Adipose tissue (tissue), 3 donors: ENCODE data around the gene DEPDC1B. TPM values are rescaled to one million over a fixed set of nuclear protein-coding genes. Genes with fewer than 3 reads are reported as not detected.
"Not testable (repeated sequence)": the region's sequence is repeated elsewhere in the genome, so short reads cannot be mapped to it uniquely, and the experiment has no call there.

ENCODE experiments used
- H3K27ac ChIP-seq: one replicate; pipeline ENCODE4 v1.5.1; 2013; ENCODE audit warnings: low read depth, low read length
- WGBS, 3 donors: extraction: QIAGEN DNeasy Blood & Tissue Kit; methylation state at CpG; one replicate each; pipeline ENCODE4 v1.1.7; 2013; 5-methylcytosine and 5-hydroxymethylcytosine counted together
- polyA plus RNA-seq, 3 donors: library from polyadenylated mRNA; stranded (reverse); fragments of 200-250 nt; gene quantifications; one replicate each; pipeline ENCODE4 v1.2.3, GENCODE V29; 2013
- donor health status: healthy with polysubstance abuse.
- donor health status: Bipolar disorder and iron deficiency.
- donor health status: healthy.

DEPDC1B gene, protein sequence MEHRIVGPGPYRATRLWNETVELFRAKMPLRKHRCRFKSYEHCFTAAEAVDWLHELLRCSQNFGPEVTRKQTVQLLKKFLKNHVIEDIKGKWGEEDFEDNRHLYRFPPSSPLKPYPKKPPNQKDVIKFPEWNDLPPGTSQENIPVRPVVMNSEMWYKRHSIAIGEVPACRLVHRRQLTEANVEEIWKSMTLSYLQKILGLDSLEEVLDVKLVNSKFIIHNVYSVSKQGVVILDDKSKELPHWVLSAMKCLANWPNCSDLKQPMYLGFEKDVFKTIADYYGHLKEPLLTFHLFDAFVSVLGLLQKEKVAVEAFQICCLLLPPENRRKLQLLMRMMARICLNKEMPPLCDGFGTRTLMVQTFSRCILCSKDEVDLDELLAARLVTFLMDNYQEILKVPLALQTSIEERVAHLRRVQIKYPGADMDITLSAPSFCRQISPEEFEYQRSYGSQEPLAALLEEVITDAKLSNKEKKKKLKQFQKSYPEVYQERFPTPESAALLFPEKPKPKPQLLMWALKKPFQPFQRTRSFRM
- polyA plus RNA-seq: under 1 TPM; 0.15 to 0.34 (median 0.22) TPM

DNA sequence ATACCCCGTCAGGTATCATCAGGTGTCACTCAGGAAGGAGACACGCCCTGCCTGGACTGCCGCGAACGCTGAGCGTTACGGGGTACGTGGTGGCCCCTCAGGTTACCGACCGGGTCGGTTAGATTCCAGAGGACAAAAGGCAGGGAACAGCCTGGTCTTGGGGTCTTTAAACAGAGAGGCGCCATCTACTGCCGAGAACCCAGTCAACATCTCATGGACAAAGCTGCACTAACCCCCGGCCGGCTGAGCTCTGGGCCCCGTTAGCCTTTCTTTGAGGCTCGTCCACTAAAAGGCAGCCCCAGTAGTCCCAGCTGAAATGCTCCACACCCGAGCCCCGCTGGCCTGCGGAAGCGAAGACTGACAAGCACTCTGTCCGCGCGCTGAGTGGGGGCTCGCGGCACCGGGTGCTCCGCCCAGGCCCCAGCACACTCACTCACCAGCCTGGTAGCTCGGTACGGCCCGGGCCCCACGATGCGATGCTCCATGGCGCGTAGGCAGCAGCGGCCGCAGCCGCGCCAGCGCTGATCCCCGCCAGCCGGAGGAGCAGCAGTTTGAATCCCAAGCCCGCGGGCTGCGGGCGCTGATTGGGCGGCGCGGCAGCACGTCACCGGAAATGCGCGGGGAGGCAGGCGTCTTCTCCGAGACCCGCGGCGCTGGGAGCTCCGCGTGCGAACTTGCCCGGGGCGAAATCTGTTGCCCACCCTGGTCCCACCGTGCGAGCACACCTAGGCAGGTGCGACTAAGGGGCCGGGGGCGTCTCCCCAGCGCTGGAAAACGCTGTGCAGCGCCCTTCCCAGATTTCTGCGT lies at the start of gene DEPDC1B:
Gene DEPDC1B, minus strand, starts transcription at position 558 of the 807 bp plus-strand sequence. Its CDS starts 73 bp downstream, at position 485.
- peak within 1 kb of the TSS; percentile 17 for H3K27ac ChIP-seq
- WGBS, 3 donors: 0% methylated on average over 72 of the region's 72 CpGs

DNA sequence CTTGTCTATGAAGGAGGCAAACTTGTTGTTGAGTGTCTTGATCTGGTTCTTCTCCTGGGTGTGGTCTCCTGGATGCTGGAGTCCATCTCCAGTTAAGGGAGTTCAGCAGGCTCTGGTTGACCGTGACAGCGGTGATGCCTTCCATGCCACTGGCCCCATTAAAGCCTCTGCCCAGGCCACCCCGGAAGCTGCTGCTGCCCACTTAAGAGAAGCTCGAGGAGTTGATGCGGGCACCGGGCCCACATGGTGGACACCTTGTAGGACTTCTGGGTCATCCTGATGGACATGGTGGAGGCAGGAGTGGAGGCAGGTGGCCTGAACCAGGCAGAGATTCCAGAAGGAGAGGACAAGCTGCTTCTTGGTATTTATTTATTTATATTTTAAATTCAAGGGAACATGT lies 44.7 kb upstream of the DEPDC1B start:
- no peak overlapping the region for H3K27ac ChIP-seq
- 95 to 99% (median 97%) methylated on average over 6 of the region's 6 CpGs for WGBS, 3 donors

DNA sequence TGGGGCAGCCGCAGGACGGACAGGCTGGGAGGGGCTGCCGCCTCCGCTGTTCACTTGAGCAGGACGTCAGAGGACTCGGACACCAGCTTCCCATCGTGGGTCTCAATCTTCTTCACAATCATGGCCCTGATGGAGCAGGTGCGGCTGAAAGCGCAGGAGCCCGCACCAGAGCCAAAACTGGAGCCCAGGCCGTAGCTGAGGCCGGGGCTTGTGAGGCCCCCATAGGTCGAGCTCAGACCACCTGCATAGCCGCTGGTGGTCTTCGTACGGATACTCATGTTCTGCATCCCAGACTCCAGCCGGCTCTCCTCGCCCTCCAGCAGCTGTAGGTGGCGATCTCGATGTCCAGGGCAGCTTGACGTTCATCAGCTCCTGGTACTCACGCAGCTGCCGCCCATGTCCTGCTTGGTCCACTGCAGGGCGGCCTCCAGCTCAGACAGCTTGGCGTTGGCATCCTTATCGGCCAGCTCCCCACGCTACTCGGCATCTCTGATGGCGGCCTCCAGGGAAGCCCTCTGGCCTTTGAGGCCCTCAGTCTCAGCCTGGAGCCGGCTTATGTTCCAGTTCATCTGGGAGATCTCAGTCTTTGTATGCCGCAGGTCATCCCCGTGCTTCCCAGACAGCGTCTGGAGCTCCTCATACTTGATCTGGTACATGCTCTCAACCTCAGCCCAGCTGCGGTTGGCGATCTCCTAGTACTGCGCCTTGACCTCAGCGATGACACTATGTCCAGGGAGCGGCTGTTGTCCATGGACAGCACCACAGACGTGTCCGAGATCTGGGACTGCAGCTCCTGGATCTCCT lies 43.7 kb upstream of the DEPDC1B start:
- H3K27ac ChIP-seq: no peak overlapping the region
- WGBS, 3 donors: 94 to 96% (median 95%) methylated on average over 40 of the region's 40 CpGs

DNA sequence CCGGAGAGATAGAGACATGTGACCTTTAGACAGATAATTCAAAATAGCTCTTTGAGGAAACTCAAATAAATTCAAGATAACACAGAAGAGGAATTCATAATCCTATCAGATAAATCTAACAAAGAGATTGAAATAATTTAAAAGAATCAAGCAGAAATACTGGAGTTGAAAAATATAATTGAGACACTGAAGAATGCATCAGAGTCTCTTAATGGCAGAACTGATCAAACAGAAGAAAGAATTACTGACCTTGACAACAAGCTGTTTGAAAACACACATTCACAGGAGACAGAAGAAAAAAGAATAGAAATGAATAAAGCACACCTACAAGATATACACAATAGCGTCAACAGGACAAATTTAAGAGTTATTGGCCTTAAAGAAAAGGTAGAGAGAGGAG lies 40.4 kb upstream of the DEPDC1B start:
- 92 to 97% (median 92%) methylated on average over 2 of the region's 2 CpGs for WGBS, 3 donors

DNA sequence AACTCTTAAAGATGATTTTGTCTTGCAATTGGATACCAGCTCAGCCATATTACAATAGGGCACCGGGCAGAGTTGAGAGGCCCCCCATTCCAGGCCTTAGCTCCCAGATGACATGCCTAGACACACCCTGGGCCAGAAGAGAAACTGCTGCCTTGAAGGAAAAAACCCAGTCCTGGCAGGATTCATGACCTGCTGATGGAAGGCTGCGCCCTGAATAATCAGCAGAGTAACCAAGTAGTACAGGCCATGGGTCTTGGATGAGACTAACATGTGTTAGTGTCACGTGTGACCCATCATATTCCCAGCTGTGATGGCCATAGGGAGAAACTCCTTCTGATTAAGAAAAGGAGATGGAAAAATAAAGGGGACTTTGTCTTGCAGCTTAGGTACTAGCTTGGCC lies 39.0 kb upstream of the DEPDC1B start:
- no peak overlapping the region for H3K27ac ChIP-seq
- WGBS, 3 donors: 52 to 82% (median 73%) methylated on average over 3 of the region's 3 CpGs

More for the DNA sequence above, 40.4 kb upstream of the DEPDC1B start:
- no peak overlapping the region for H3K27ac ChIP-seq

DNA sequence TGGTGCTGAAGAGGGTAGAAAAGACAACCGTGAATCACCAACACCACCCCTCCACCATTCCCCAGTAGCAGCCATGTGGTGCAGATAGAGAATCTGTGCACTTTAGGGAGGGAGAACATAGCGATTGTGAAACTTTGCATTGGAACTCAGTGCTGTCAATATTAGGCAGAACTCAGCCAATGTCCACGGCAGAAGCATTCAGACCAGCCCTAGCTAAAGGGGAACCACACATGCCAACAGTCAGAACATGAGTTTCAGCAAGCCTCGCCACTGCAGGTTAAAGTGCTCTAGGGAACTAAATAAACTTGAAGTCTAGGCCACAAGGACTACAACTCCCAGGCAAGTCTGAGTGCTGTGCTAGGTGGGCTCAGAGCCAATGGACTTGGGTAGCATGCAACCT lies 38.5 kb upstream of the DEPDC1B start:
- 75 to 84% (median 79%) methylated on average over 4 of the region's 4 CpGs for WGBS, 3 donors
- no peak overlapping the region for H3K27ac ChIP-seq

DNA sequence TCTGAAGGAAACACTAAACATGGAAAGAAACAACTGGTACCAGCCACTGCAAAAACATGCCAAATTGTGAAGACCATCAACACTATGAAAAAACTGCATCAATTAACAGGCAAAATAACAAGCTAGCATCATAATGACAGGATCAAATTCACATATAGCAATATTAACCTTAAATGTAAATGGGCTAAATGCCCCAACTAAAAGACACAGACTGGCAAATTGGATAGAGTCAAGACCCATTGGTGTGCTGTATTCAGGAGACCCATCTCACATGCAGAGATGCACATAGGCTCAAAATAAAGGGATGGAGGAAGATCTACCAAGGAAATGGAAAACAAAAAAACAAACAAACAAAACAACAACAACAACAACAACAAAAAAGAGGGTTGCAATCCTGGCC lies 30.9 kb upstream of the DEPDC1B start:
- not testable (repeated sequence) for H3K27ac ChIP-seq

DNA sequence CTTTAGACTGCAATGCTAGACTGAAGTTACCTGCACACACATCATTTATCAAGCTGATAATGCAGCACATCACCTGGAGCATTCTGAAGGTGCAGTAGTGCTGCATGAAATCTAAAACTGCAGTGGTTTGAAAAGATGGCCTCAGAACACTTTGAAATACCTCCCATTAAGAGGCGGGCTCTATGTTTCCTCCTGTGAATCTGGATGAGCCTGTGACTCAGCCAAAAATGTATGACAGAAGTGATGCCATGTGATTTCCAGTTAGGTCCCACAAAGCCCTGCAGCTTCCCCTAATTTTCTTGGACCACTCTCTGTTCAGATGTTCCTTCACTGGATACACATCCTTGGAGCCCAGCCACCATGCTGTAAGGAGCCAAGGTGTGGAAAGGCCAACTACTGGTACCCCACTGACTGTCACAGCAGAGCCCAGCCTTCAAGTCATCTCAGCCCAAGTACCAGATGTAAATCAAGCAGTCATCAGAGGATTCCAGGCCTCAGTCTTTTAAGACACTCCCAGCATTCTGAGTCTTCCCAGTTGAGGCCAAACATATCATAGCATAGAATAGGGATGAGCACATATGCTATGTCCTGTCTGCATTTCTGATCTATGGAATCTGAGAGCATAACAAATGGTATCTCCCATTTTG lies 27.2 kb upstream of the DEPDC1B start:
- H3K27ac ChIP-seq: no peak overlapping the region
- 74 to 83% (median 80%) methylated on average over 1 of the region's 1 CpG for WGBS, 3 donors

DNA sequence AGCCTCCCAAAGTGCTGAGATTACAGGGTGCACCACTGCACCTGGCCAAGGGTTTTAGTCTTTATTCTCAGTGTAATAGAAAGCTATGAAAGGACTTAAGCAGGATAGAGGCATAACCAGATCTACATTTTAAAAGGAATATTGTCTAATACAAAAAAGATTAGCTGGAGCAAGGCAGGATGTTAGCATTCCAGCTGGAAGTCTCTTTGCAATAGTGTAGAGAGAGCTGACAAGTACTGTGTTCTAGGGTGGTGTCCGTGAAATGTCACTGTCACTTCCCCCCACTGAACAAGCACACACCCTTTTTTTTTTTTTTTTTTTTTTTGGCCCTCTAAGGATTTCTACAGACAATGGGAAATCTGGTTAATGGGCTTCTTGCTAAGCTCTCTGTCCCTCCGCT lies 24.2 kb upstream of the DEPDC1B start:
- no peak overlapping the region for H3K27ac ChIP-seq
- WGBS, 3 donors: 62 to 80% (median 68%) methylated on average over 2 of the region's 2 CpGs

DNA sequence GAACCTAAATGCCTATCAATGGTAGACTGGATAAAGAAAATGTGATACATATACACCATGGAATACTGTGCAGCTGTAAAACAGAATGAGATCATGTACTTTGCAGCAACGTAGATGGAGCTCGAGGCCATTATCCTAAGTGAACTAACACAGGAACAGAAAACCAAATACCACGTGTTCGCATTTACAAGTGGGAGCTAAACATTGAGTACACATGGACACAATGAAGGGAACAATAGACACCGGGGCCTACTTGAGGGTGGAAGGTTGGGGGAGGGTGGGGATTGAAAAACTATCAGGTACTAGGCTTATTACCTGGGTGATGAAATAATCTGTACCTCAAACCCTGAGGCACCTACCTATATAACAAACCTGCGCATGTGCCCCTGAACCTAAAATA lies 22.4 kb upstream of the DEPDC1B start:
- WGBS, 3 donors: 60 to 80% (median 75%) methylated on average over 6 of the region's 6 CpGs
- H3K27ac ChIP-seq: no peak overlapping the region

DNA sequence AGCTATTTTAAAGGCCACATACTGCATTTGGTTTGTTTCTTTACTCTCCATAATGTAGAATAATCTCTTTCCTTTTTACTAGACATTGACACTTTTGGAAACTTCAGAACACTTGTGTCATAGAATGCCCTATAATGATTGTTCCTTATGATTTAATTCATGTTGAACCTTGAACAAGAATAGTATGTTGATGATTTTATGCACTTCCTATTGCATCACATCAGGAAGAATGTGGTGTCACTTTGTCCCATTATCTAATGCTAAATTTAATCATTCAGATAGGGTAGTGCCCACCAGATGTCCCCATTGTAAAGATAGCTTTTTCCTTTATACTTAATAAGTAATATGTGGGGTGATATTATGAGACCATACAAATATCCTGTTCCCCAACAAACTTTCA lies 19.4 kb upstream of the DEPDC1B start:
- H3K27ac ChIP-seq: no peak overlapping the region

DNA sequence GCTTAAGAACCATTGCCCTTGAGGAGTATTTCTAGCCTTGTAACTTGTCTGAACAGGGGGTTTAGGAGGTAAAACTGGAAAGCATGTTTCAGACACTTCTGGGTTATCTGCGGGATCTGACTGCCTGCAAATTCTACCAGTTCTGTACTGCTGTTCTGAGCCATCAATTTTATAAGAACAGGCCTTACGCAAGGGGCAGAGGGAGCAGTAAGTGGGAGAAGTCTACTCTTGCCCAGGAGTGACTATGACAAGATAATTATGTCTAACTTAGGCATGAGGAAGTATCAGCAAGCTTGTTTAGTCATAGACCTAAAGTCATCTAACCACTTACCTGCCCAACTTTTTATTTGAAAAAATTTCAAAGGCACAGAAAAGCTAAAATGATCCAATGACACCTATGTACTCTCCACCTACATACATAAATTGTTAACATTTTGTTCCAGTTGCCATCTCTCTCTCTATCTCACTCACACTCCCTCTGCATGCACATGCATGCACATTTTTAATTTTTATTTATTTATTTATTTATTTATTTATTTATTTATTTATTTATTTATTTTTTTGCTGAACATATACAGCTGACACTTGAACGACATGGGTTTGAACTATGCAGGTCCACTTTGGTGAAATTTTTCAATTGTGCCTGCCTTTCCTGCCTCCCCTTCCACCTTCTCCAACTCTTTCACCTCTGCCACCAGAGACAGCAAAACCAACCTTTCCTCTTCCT lies 18.4 kb upstream of the DEPDC1B start:
- no peak overlapping the region for H3K27ac ChIP-seq
- 84 to 91% (median 90%) methylated on average over 3 of the region's 3 CpGs for WGBS, 3 donors

DNA sequence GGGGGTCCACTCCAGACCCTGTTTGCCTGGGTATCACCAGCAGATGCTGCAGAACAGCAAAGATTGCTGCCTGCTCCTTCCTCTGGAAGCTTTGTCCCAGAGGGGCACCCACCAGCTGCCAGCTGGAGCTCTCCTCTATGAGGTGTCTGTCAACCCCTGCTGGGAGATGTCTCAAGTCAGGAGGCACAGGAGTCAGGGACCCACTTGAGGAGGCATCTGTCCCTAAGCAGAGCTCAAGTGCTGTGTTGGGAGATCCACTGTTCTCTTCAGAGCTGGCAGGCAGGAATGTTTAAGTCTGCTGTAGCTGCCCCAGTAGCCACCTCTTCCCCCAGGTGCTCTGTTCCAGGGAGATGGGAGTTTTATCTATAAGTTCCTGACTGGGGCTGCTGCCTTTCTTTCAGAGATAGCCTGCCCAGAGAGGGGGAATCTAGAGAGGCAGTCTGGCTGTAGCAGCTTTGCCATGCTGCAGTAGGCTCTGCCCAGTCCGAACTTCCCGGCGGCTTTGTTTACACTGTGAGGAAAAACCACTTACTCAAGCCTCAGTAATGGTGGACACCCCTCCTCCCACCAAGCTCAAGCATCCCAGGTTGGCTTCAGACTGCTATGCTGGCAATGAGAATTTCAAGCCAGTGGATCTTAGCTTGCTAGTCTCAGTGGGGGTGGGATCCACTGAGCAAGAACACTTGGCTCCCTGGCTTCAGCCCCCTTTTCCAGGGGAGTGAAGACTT lies 15.4 kb upstream of the DEPDC1B start:
- not testable (repeated sequence) for H3K27ac ChIP-seq
- 52 to 77% (median 70%) methylated on average over 3 of the region's 3 CpGs for WGBS, 3 donors

DNA sequence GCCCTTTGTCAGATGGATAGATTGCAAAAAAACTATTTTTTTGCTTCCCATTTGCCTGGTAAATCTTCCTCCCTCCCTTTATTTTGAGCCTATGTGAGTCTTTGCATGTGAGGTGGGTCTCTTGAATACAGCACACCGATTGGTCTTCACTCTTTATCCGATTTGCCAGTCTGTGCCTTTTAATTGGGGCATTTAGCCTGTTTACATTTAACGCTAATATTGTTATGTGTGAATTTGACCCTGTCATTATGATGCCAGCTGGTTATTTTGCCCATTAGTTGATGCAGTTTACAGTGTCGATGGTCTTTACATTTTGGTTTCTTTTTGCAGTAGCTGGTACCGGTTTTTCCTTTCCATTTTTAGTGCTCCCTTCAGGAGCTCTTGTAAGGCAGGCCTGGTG lies 13.0 kb upstream of the DEPDC1B start:
- WGBS, 3 donors: 89 to 91% (median 89%) methylated on average over 5 of the region's 5 CpGs
- no peak overlapping the region for H3K27ac ChIP-seq

DNA sequence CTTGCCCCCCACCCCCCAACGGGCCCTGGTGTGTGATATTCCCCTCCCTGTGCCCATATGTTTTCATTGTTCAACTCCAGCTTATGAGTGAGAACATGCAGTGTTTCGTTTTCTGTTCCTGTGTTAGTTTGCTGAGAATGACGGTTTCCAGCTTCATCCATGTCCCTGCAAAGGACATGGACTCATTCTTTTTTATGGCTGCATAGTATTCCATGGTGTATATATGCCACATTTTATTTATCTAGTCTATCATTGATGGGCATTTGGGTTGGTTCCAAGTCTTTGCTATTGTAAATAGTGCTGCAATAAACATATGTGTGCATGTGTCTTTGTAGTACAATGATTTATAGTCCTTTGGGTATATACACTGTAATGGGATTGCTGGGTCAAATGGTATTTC lies 11.9 kb upstream of the DEPDC1B start:
- 78 to 85% (median 84%) methylated on average over 3 of the region's 3 CpGs for WGBS, 3 donors
- H3K27ac ChIP-seq: not testable (repeated sequence)

DNA sequence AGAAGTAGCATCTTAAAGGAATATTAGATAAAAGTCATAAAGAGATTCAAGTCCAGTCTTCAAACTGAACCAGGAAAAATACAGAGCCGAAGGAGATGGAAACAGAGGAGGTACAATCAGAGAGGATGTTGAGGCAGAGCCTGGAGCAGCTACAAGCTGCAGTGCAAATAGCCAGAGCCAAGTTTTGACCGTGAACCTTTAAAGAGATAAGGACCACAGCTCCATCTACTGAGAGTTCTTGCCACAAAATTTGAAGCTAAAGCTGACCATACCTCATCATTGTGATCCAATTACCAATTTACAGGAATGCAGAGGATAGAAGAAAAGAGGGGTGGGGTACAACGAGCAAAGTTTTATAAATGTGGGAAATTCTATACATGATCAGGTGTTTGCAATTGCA lies 10.4 kb upstream of the DEPDC1B start:
- H3K27ac ChIP-seq: no peak overlapping the region
- 45 to 63% (median 59%) methylated on average over 3 of the region's 3 CpGs for WGBS, 3 donors

DNA sequence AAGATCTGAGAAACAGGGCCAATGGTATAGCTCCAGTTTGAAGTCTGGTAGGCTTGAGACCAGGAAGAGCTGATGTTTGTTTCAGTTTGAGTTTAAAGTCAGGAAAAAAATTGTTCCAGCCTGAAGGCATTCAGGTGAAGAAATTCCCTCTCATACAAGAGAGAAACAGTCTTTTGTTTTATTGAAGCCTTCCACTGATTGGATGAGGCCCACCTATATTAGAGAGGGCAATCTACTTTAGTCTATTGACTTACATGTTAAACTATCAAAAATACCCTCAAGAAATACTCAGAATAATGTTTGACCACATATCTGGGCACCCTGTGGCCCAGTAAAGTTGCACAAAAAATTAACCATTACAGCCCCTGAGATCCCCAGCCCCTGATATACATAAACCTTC lies 5.2 kb upstream of the DEPDC1B start:
- H3K27ac ChIP-seq: no peak overlapping the region
